Measurements from ENCODE around the gene CDHR1. TPM values are rescaled to one million over a fixed set of nuclear protein-coding genes. Genes with fewer than 3 reads are reported as not detected.

Gene CDHR1
- total RNA-seq, 1 donor from 2014 or later: 0.96 TPM

- peak overlapping the region; percentile 58 for H3K27ac Mint-ChIP-seq
- no peak overlapping the region for H3K4me3 Mint-ChIP-seq (ENCODE audit: low read depth)
- H3K36me3 Mint-ChIP-seq (ENCODE audit: insufficient read depth): no peaks in the 10 kb centered on the region
- H3K9me3 Mint-ChIP-seq (ENCODE audit: low read depth): no peaks in the 10 kb centered on the region
- H3K27me3 Mint-ChIP-seq: peaks cover 6% of the 10 kb centered on the region
- no peak for DNase-seq (ENCODE audit: low spot score, unreplicated experiment)
- H3K4me1 Mint-ChIP-seq (ENCODE audit: low read depth): no peaks in the 10 kb centered on the region
- TF ChIP-seq, protein P1, sequence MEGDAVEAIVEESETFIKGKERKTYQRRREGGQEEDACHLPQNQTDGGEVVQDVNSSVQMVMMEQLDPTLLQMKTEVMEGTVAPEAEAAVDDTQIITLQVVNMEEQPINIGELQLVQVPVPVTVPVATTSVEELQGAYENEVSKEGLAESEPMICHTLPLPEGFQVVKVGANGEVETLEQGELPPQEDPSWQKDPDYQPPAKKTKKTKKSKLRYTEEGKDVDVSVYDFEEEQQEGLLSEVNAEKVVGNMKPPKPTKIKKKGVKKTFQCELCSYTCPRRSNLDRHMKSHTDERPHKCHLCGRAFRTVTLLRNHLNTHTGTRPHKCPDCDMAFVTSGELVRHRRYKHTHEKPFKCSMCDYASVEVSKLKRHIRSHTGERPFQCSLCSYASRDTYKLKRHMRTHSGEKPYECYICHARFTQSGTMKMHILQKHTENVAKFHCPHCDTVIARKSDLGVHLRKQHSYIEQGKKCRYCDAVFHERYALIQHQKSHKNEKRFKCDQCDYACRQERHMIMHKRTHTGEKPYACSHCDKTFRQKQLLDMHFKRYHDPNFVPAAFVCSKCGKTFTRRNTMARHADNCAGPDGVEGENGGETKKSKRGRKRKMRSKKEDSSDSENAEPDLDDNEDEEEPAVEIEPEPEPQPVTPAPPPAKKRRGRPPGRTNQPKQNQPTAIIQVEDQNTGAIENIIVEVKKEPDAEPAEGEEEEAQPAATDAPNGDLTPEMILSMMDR (IDR thresholded peaks at IDR 0.05; ENCODE audit: unreplicated experiment): no peak
These were observed 19.8 kb downstream of the CDHR1 start for GRCh38 chr10:84214046-84214572.

- Mint-ChIP-seq H3K9me3 (ENCODE audit: low read depth) (no peaks in the 10 kb centered on the region), H3K4me3 (ENCODE audit: low read depth) (no peak overlapping the region), H3K4me1 (ENCODE audit: low read depth) (no peaks in the 10 kb centered on the region), H3K36me3 (ENCODE audit: insufficient read depth) (no peaks in the 10 kb centered on the region), H3K27ac (no peak overlapping the region), H3K27me3 (peaks cover 11% of the 10 kb centered on the region)
- TF ChIP-seq, protein P1 (IDR thresholded peaks at IDR 0.05; ENCODE audit: unreplicated experiment): peak; percentile 42
- DNase-seq (ENCODE audit: low spot score, unreplicated experiment): no peak
These were observed 20.4 kb downstream of the CDHR1 start for GRCh38 chr10:84214612-84215235.

GRCh38 chr10:84216834-84217233 is 22.5 kb downstream of the CDHR1 start:
- H3K27ac Mint-ChIP-seq: no peak overlapping the region
- no peak for DNase-seq (ENCODE audit: low spot score, unreplicated experiment)
- TF ChIP-seq, protein P1 (IDR thresholded peaks at IDR 0.05; ENCODE audit: unreplicated experiment): no peak
- no peak overlapping the region for H3K4me3 Mint-ChIP-seq (ENCODE audit: low read depth)
- H3K27me3 Mint-ChIP-seq: peaks cover 18% of the 10 kb centered on the region
- no peaks in the 10 kb centered on the region for H3K9me3 Mint-ChIP-seq (ENCODE audit: low read depth)
- H3K4me1 Mint-ChIP-seq (ENCODE audit: low read depth): no peaks in the 10 kb centered on the region
- H3K36me3 Mint-ChIP-seq (ENCODE audit: insufficient read depth): no peaks in the 10 kb centered on the region

DNA sequence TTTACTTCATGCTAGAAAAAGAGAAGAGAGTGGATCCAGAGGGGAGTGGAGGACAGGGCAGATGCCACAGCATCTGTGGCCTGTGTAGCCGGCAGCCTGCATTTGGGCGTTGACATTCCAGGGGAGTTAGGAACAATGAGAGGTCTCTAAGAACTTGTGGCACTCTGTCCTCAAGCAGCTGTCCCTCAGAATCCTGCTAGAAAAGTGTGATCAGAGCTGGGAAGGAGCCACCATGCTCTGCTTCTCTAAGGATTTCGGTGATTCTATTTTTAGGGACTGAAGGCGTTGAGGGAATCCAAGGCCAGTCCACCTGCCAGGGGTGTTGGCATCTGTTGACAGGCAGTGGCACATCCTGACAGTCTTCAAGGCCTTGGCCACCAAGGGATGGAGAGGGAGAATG is 23.4 kb downstream of the CDHR1 start:
- Mint-ChIP-seq H3K27me3 (peaks cover 14% of the 10 kb centered on the region), H3K27ac (no peak overlapping the region), H3K36me3 (ENCODE audit: insufficient read depth) (no peaks in the 10 kb centered on the region), H3K4me3 (ENCODE audit: low read depth) (no peak overlapping the region), H3K4me1 (ENCODE audit: low read depth) (no peaks in the 10 kb centered on the region), H3K9me3 (ENCODE audit: low read depth) (no peaks in the 10 kb centered on the region)
- no peak for DNase-seq (ENCODE audit: low spot score, unreplicated experiment)
- TF ChIP-seq, protein P1 (IDR thresholded peaks at IDR 0.05; ENCODE audit: unreplicated experiment): no peak

GRCh38 chr10:84221916-84222315 is 27.6 kb downstream of the CDHR1 start:
- Mint-ChIP-seq H3K27me3 (peaks cover 30% of the 10 kb centered on the region), H3K36me3 (ENCODE audit: insufficient read depth) (no peaks in the 10 kb centered on the region), H3K4me1 (ENCODE audit: low read depth) (no peaks in the 10 kb centered on the region), H3K4me3 (ENCODE audit: low read depth) (no peak overlapping the region), H3K9me3 (ENCODE audit: low read depth) (no peaks in the 10 kb centered on the region), H3K27ac (no peak overlapping the region)
- TF ChIP-seq, protein P1 (IDR thresholded peaks at IDR 0.05; ENCODE audit: unreplicated experiment): no peak
- no peak for DNase-seq (ENCODE audit: low spot score, unreplicated experiment)

Data from progenitor cell of endocrine pancreas (in vitro differentiated cells).